Thyroid gland (tissue), 4 donors: ENCODE data around the gene PIGU.

Experiments
- POLR2A ChIP-seq, 2 donors: fragments of 450-650 bp; IDR thresholded peaks; one replicate each; pipeline ENCODE4 v1.6.1; 2017; ENCODE audit warnings: antibody characterized with exemption in 2 of 2, mild to moderate bottlenecking in 2 of 2, moderate library complexity in 1 of 2
- TF ChIP-seq, protein P1 (sequence below), 6 experiments: fragments of 200-600 bp in 3 of 6; fragments of 450-650 bp in 3 of 6; sonication (generic) in 3 of 6; IDR thresholded peaks; one replicate each; pipeline ENCODE4 v1.5.1; 2016 to 2019; ENCODE audit warnings: antibody characterized with exemption in 6 of 6, mild to moderate bottlenecking in 2 of 6, inconsistent platforms in 1 of 6, moderate library complexity in 1 of 6

- TF ChIP-seq, protein P1, sequence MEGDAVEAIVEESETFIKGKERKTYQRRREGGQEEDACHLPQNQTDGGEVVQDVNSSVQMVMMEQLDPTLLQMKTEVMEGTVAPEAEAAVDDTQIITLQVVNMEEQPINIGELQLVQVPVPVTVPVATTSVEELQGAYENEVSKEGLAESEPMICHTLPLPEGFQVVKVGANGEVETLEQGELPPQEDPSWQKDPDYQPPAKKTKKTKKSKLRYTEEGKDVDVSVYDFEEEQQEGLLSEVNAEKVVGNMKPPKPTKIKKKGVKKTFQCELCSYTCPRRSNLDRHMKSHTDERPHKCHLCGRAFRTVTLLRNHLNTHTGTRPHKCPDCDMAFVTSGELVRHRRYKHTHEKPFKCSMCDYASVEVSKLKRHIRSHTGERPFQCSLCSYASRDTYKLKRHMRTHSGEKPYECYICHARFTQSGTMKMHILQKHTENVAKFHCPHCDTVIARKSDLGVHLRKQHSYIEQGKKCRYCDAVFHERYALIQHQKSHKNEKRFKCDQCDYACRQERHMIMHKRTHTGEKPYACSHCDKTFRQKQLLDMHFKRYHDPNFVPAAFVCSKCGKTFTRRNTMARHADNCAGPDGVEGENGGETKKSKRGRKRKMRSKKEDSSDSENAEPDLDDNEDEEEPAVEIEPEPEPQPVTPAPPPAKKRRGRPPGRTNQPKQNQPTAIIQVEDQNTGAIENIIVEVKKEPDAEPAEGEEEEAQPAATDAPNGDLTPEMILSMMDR (IDR thresholded peaks at IDR 0.05) = no peak
- TF ChIP-seq POLR2A (IDR thresholded peaks at IDR 0.05) = no peak
Measured at GRCh38 chr20:34564833-34565232, 112.1 kb downstream of the PIGU start.
